Aortic smooth muscle cell (primary cell): ENCODE data around the gene CCDC43. TPM values are rescaled to one million over a fixed set of nuclear protein-coding genes. Genes with fewer than 3 reads are reported as not detected.

Experiments
- total RNA-seq: library from RNA; depleted of rRNA; stranded (reverse); fragments of >200 nt; gene quantifications from 2 replicates; pipeline ENCODE4 v1.2.3, GENCODE V29; 2014

Gene CCDC43
- 38.2 and 40.8 TPM in 2 replicates for total RNA-seq

GRCh38 chr17:44689477-44690217 lies at the start of gene CCDC43:
Gene CCDC43, minus strand, starts transcription at chr17:44689776. Its CDS starts 23 bp downstream, at chr17:44689753.

GRCh38 chr17:44708401-44709263 lies 19.1 kb upstream of the CCDC43 start, which contains the start of gene DBF4B:
Gene DBF4B, plus strand, starts transcription at chr17:44708665. Its CDS starts 156 bp downstream, at chr17:44708821.

GRCh38 chr17:44655983-44656710 lies 33.4 kb downstream of the CCDC43 start, which contains the start of gene MEIOC:
Gene MEIOC, plus strand, starts transcription at chr17:44656468. Its CDS starts 146 bp downstream, at chr17:44656614.

Other genes with a start within 250 kb of the CCDC43 start
- gene GPATCH8, start 186.4 kb downstream of the CCDC43 start, total RNA-seq = 12.7 and 16.5 TPM in 2 replicates
- 4.4 TPM in 2 replicates for gene FZD2, start 132.3 kb downstream of the CCDC43 start, total RNA-seq
- not detected in 2 replicates for gene MEIOC, start 33.3 kb downstream of the CCDC43 start, total RNA-seq
- gene DBF4B, start 18.9 kb upstream of the CCDC43 start, total RNA-seq = 3.4 and 4.4 TPM in 2 replicates
- gene ADAM11, start 69.2 kb upstream of the CCDC43 start, total RNA-seq = under 0.01 and 0.31 TPM in 2 replicates
- gene GJC1, start 140.5 kb upstream of the CCDC43 start, total RNA-seq = 17.8 and 19.0 TPM in 2 replicates
- gene HIGD1B, start 158.1 kb upstream of the CCDC43 start, total RNA-seq = not detected in 2 replicates
- 87.9 and 100 TPM in 2 replicates for gene EFTUD2, start 209.7 kb upstream of the CCDC43 start, total RNA-seq
- gene GFAP, start 225.7 kb upstream of the CCDC43 start, total RNA-seq = 0.44 TPM in 1 of 2 replicates, not detected in the other